Neural progenitor cell (in vitro differentiated cells): Measurements from ENCODE around the gene TRIM10. TPM values are rescaled to one million over a fixed set of nuclear protein-coding genes. Genes with fewer than 3 reads are reported as not detected.
"Not testable (repeated sequence)": the region's sequence is repeated elsewhere in the genome, so short reads cannot be mapped to it uniquely, and the experiment has no call there.

Experiments
- DNase-seq: peaks from one replicate; pipeline ENCODE4 v3.0.0-alpha.2; 2016; ENCODE audit warnings: low spot score
- H2AFZ ChIP-seq: fragments of 200-600 bp; sonication (generic); replicated peaks from 2 replicates; pipeline ENCODE4 v1.6.1; 2016; ENCODE audit warnings: antibody characterized with exemption
- H3F3A ChIP-seq: fragments of 200-600 bp; sonication (generic); 2 replicates; pipeline ENCODE4 v1.6.1; 2016; ENCODE audit warnings: antibody characterized with exemption, low read depth
- H3K27ac ChIP-seq: fragments of 200-600 bp; sonication (generic); 2 replicates; pipeline ENCODE4 v1.5.1; 2016; ENCODE audit warnings: mild to moderate bottlenecking
- H3K27me3 ChIP-seq: fragments of 200-600 bp; sonication (generic); 2 replicates; pipeline ENCODE4 v1.6.1; 2016; ENCODE audit warnings: mild to moderate bottlenecking, moderate library complexity
- H3K36me3 ChIP-seq: fragments of 200-600 bp; sonication (generic); 2 replicates; pipeline ENCODE4 v1.5.1; 2016
- H3K4me1 ChIP-seq: fragments of 200-600 bp; sonication (generic); 2 replicates; pipeline ENCODE4 v1.6.1; 2016; ENCODE audit warnings: mixed run types
- H3K4me2 ChIP-seq: fragments of 200-600 bp; sonication (generic); 2 replicates; pipeline ENCODE4 v1.6.1; 2016
- H3K4me3 ChIP-seq: fragments of 200-600 bp; sonication (generic); 2 replicates; pipeline ENCODE4 v1.5.1; 2016
- H3K79me2 ChIP-seq: fragments of 200-600 bp; sonication (generic); 2 replicates; pipeline ENCODE4 v1.6.1; 2016; ENCODE audit warnings: low read depth
- H3K9ac ChIP-seq: fragments of 200-600 bp; sonication (generic); 2 replicates; pipeline ENCODE4 v1.6.1; 2016
- H3K9me3 ChIP-seq: fragments of 200-600 bp; sonication (generic); 2 replicates; pipeline ENCODE4 v1.5.1; 2016; ENCODE audit warnings: low read depth
- H4K20me1 ChIP-seq: fragments of 200-600 bp; sonication (generic); 2 replicates; pipeline ENCODE4 v1.6.1; 2016; ENCODE audit warnings: low read depth
- H3K27ac Mint-ChIP-seq: 3 replicates; pipeline ENCODE4 v1.8.0; 2021; ENCODE audit warnings: mixed read lengths
- H3K27me3 Mint-ChIP-seq: 2 replicates; pipeline ENCODE4 v1.8.0; 2022; ENCODE audit warnings: low read depth, mild to moderate bottlenecking, inconsistent platforms, moderate library complexity, mixed read lengths; ENCODE audit not compliant: insufficient read depth
- H3K36me3 Mint-ChIP-seq: 3 replicates; pipeline ENCODE4 v1.8.0; 2021; ENCODE audit warnings: mixed read lengths
- H3K4me1 Mint-ChIP-seq: 3 replicates; pipeline ENCODE4 v1.8.0; 2021; ENCODE audit warnings: mixed read lengths
- H3K4me3 Mint-ChIP-seq: 3 replicates; pipeline ENCODE4 v1.8.0; 2021; ENCODE audit warnings: mild to moderate bottlenecking, moderate library complexity, mixed read lengths
- H3K9me3 Mint-ChIP-seq: 3 replicates; pipeline ENCODE4 v1.8.0; 2020; ENCODE audit warnings: mixed read lengths
- EZH2 ChIP-seq: fragments of 200-600 bp; sonication (generic); IDR thresholded peaks from 2 replicates; pipeline ENCODE4 v1.6.1; 2017; ENCODE audit warnings: antibody characterized with exemption, mild to moderate bottlenecking, moderate library complexity
- EZH2phosphoT487 ChIP-seq: fragments of 200-600 bp; sonication (generic); IDR thresholded peaks from 2 replicates; pipeline ENCODE4 v1.6.1; 2017; ENCODE audit warnings: antibody characterized with exemption
- total RNA-seq: library from RNA; depleted of rRNA; stranded (reverse); fragments of >200 nt; gene quantifications from 2 replicates; pipeline ENCODE4 v1.2.3, GENCODE V29; 2015; ENCODE audit warnings: low replicate concordance
- TF ChIP-seq, protein P1 (sequence below): fragments of 200-600 bp; sonication (generic); IDR thresholded peaks from 2 replicates; pipeline ENCODE4 v1.5.1; 2017; ENCODE audit warnings: antibody characterized with exemption, mild to moderate bottlenecking

The TRIM10 gene
- total RNA-seq, 1 donor from 2014 or later: not detected

- H3K27me3 ChIP-seq: peaks cover 63% of the 10 kb centered on the region
- no peaks in the 10 kb centered on the region for H3K4me1 ChIP-seq
- H4K20me1 ChIP-seq: peaks cover 3% of the 10 kb centered on the region
- H3K36me3 Mint-ChIP-seq: no peaks in the 10 kb centered on the region
- no peaks in the 10 kb centered on the region for H3K4me1 Mint-ChIP-seq
- H3K79me2 ChIP-seq: no peaks in the 10 kb centered on the region
- no peak overlapping the region for H3K9ac ChIP-seq
- H3K27ac Mint-ChIP-seq: no peak overlapping the region
- H3K4me2 ChIP-seq: no peak overlapping the region
- peaks cover 23% of the 10 kb centered on the region for H3K27me3 Mint-ChIP-seq
- H3K36me3 ChIP-seq: no peaks in the 10 kb centered on the region
- TF ChIP-seq, protein P1, sequence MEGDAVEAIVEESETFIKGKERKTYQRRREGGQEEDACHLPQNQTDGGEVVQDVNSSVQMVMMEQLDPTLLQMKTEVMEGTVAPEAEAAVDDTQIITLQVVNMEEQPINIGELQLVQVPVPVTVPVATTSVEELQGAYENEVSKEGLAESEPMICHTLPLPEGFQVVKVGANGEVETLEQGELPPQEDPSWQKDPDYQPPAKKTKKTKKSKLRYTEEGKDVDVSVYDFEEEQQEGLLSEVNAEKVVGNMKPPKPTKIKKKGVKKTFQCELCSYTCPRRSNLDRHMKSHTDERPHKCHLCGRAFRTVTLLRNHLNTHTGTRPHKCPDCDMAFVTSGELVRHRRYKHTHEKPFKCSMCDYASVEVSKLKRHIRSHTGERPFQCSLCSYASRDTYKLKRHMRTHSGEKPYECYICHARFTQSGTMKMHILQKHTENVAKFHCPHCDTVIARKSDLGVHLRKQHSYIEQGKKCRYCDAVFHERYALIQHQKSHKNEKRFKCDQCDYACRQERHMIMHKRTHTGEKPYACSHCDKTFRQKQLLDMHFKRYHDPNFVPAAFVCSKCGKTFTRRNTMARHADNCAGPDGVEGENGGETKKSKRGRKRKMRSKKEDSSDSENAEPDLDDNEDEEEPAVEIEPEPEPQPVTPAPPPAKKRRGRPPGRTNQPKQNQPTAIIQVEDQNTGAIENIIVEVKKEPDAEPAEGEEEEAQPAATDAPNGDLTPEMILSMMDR: no peak
- no peak for TF ChIP-seq EZH2phosphoT487
- TF ChIP-seq EZH2: no peak
- peaks cover 12% of the 10 kb centered on the region for H3F3A ChIP-seq
- no peaks in the 10 kb centered on the region for H3K9me3 ChIP-seq
- no peak overlapping the region for H3K4me3 Mint-ChIP-seq
- H3K4me3 ChIP-seq: no peak overlapping the region
- no peak for DNase-seq
- H3K27ac ChIP-seq: no peak overlapping the region
- no peak overlapping the region for H2AFZ ChIP-seq
- H3K9me3 Mint-ChIP-seq: no peaks in the 10 kb centered on the region
These were observed 6.1 kb upstream of the TRIM10 start for GRCh38 chr6:30167101-30167500.

GRCh38 chr6:30165238-30165637 lies 4.2 kb upstream of the TRIM10 start:
- not testable (repeated sequence) for H3K36me3 ChIP-seq, H3K4me3 ChIP-seq, H3K9me3 ChIP-seq, H3K4me3 Mint-ChIP-seq, H3K4me1 ChIP-seq, H2AFZ ChIP-seq, H3F3A ChIP-seq, H3K9me3 Mint-ChIP-seq, DNase-seq, H3K36me3 Mint-ChIP-seq, H4K20me1 ChIP-seq, H3K79me2 ChIP-seq, H3K4me2 ChIP-seq, H3K27ac Mint-ChIP-seq, H3K9ac ChIP-seq, H3K4me1 Mint-ChIP-seq, H3K27ac ChIP-seq
- peaks cover 18% of the 10 kb centered on the region for H3K27me3 Mint-ChIP-seq
- H3K27me3 ChIP-seq: peaks cover 44% of the 10 kb centered on the region

- Mint-ChIP-seq H3K36me3 (no peaks in the 10 kb centered on the region), H3K4me1 (no peaks in the 10 kb centered on the region), H3K9me3 (no peaks in the 10 kb centered on the region), H3K27ac (no peak overlapping the region), H3K4me3 (no peak overlapping the region), H3K27me3 (peaks cover 14% of the 10 kb centered on the region)
- no peaks in the 10 kb centered on the region for H3K4me1 ChIP-seq
- H3K79me2 ChIP-seq: no peaks in the 10 kb centered on the region
- H3K4me2 ChIP-seq: no peak overlapping the region
- DNase-seq: no peak
- no peaks in the 10 kb centered on the region for H3F3A ChIP-seq
- no peaks in the 10 kb centered on the region for H3K9me3 ChIP-seq
- no peak for TF ChIP-seq EZH2
- TF ChIP-seq, protein P1: no peak
- no peak for TF ChIP-seq EZH2phosphoT487
- no peak overlapping the region for H3K9ac ChIP-seq
- no peaks in the 10 kb centered on the region for H3K36me3 ChIP-seq
- no peak overlapping the region for H2AFZ ChIP-seq
- no peak overlapping the region for H3K4me3 ChIP-seq
- no peaks in the 10 kb centered on the region for H4K20me1 ChIP-seq
- H3K27ac ChIP-seq: no peak overlapping the region
- peaks cover 39% of the 10 kb centered on the region for H3K27me3 ChIP-seq
These were observed 3.7 kb upstream of the TRIM10 start for GRCh38 chr6:30164714-30165113.

GRCh38 chr6:30163918-30164654 lies 3.1 kb upstream of the TRIM10 start:
- Mint-ChIP-seq H3K4me1 (no peaks in the 10 kb centered on the region), H3K27ac (no peak overlapping the region), H3K4me3 (no peak overlapping the region), H3K27me3 (peaks cover 13% of the 10 kb centered on the region), H3K36me3 (no peaks in the 10 kb centered on the region), H3K9me3 (no peaks in the 10 kb centered on the region)
- Histone ChIP-seq H3K4me1 (no peaks in the 10 kb centered on the region), H3K27ac (no peak overlapping the region), H3K27me3 (peaks cover 37% of the 10 kb centered on the region), H3K9me3 (no peaks in the 10 kb centered on the region), H2AFZ (no peak overlapping the region), H3K9ac (no peak overlapping the region), H3F3A (no peaks in the 10 kb centered on the region), H3K36me3 (no peaks in the 10 kb centered on the region), H4K20me1 (no peaks in the 10 kb centered on the region), H3K4me2 (no peak overlapping the region), H3K4me3 (no peak overlapping the region), H3K79me2 (no peaks in the 10 kb centered on the region)
- DNase-seq: no peak
- TF ChIP-seq EZH2 (no peak), EZH2phosphoT487 (no peak)
- TF ChIP-seq, protein P1: no peak
